ENCODE data around the gene DDX18. TPM values are rescaled to one million over a fixed set of nuclear protein-coding genes. Genes with fewer than 3 reads are reported as not detected.

Gene DDX18
- total and polyA plus RNA-seq, 10 of the 15 experiments (the other 5 are each of a cell fraction or from before 2014, with no cell fraction given), result 54.3 to 110 (median 74.9) TPM

- Histone ChIP-seq H3K4me1 (ENCODE audit: control insufficient read depth, insufficient read depth, low read length) (no peaks in the 10 kb centered on the region), H3K36me3 (ENCODE audit: control insufficient read depth in 2 of 2, insufficient read depth in 2 of 2, low read length in 1 of 2) (no peaks in the 10 kb centered on the region), H2AFZ (ENCODE audit: control insufficient read depth, low read depth, low read length) (no peak overlapping the region), H3K27ac (ENCODE audit: control insufficient read depth, insufficient read depth) (no peak overlapping the region), H3K4me2 (ENCODE audit: control insufficient read depth, insufficient read depth) (no peak overlapping the region), H3K79me2 (ENCODE audit: control insufficient read depth, insufficient read depth, low read length) (no peaks in the 10 kb centered on the region), H4K20me1 (ENCODE audit: control insufficient read depth, insufficient read depth) (no peaks in the 10 kb centered on the region), H3K27me3 (replicated peaks in 1 of 2; ENCODE audit: control insufficient read depth in 2 of 2, insufficient read depth in 2 of 2, low read length in 1 of 2) (no peaks in the 10 kb centered on the region), H3K9me3 (replicated peaks; ENCODE audit: control insufficient read depth, insufficient read depth, low read length) (no peaks in the 10 kb centered on the region), H3K4me3 (no peak overlapping the region), H3K9ac (ENCODE audit: control insufficient read depth, insufficient read depth, low read length) (no peak overlapping the region)
- BruUV-seq (replicated peaks), result no TSS peak
- POLR2A ChIA-PET, result no interaction called here
- CTCF ChIA-PET, result interaction anchor here (0.9 to 1.2 kb wide), 2 partner anchors 10 to 307 kb away, joined by 3 read pairs; no protein-coding TSS in a partner anchor
- FAIRE-seq (no peak), ATAC-seq (no peak), DNase-seq (ENCODE audit: low read depth, low spot score) (no peak)
- RAD21 ChIA-PET (ENCODE audit: unreplicated experiment), result no interaction called here
- in situ Hi-C loops (cut with MboI), result no loop called here
- intact Hi-C loops (cut with micrococcal nuclease; ENCODE audit: unreplicated experiment), result no loop called here
- no peak for TF ChIP-seq HDAC2 (IDR thresholded peaks at IDR 0.05)
- TF ChIP-seq SKIL (IDR thresholded peaks at IDR 0.05; ENCODE audit: low read depth, poor library complexity, severe bottlenecking), result no peak
- no peak for TF ChIP-seq RFX5 (IDR thresholded peaks at IDR 0.05; ENCODE audit: low read depth, low read length)
- TF ChIP-seq ZBTB11 (CRISPR knock-in tag; IDR thresholded peaks at IDR 0.05), result no peak
- TF ChIP-seq TCF3 (IDR thresholded peaks at IDR 0.05; ENCODE audit: borderline replicate concordance, insufficient read depth, low read depth, low read length), result no peak
- SMC1A ChIA-PET (ENCODE audit: uncharacterized antibody, unreplicated experiment), result no interaction called here
These were observed 38.7 kb upstream of the DDX18 start for GRCh38 chr2:117775703-117776219.
